H1 (cell line): ENCODE data around the gene PRR4. TPM values are rescaled to one million over a fixed set of nuclear protein-coding genes. Genes with fewer than 3 reads are reported as not detected.

Source experiments
- CTCF ChIA-PET: fragments of 300-600 bp; sonication (Branson Sonifier 250); formaldehyde crosslinking; loops from one replicate; lab custom pipeline; 2021; ENCODE audit not compliant: partially characterized antibody; lab: Charles Lee
- POLR2A ChIA-PET: fragments of 300-600 bp; sonication (Branson Sonifier 250); formaldehyde crosslinking; loops from one replicate; lab custom pipeline; 2021; ENCODE audit warnings: inconsistent platforms; ENCODE audit not compliant: partially characterized antibody; lab: Charles Lee
- DNase-seq, 2 experiments: peaks; one replicate each; pipeline versions ENCODE4 v3.0.0 to v3.0.0-alpha.2; 2010 to 2022; ENCODE audit warnings: low spot score in 2 of 2, low read depth in 1 of 2, mixed read lengths in 1 of 2
- FAIRE-seq: peaks from 2 replicates; lab custom pipeline; 2011; peaks lifted over from hg19 to GRCh38; lab: Jason Lieb, UNC
- H2AFZ ChIP-seq: 2 replicates; pipeline ENCODE4 v1.8.1; 2012; ENCODE audit warnings: low read length, inconsistent platforms
- H2AK5ac ChIP-seq: 2 replicates; pipeline ENCODE4 v1.6.1; 2013; ENCODE audit warnings: low read depth, low read length
- H2BK120ac ChIP-seq: replicated peaks from 2 replicates; pipeline ENCODE3; 2013; ENCODE audit warnings: low read depth, low read length, inconsistent platforms
- H2BK12ac ChIP-seq: 2 replicates; pipeline ENCODE4 v1.6.1; 2013; ENCODE audit warnings: low read depth, low read length
- H2BK15ac ChIP-seq: 2 replicates; pipeline ENCODE4 v1.6.1; 2013; ENCODE audit warnings: low read length
- H2BK20ac ChIP-seq: 2 replicates; pipeline ENCODE4 v1.6.1; 2013; ENCODE audit warnings: low read length
- H2BK5ac ChIP-seq: 2 replicates; pipeline ENCODE4 v1.6.1; 2013; ENCODE audit warnings: low read depth, low read length
- H3K14ac ChIP-seq: 2 replicates; pipeline ENCODE4 v1.6.1; 2013; ENCODE audit warnings: inconsistent platforms; ENCODE audit not compliant: insufficient read length
- H3K18ac ChIP-seq: 2 replicates; pipeline ENCODE4 v1.6.1; 2013; ENCODE audit warnings: low read length; ENCODE audit errors: extremely low read depth
- H3K23ac ChIP-seq: 2 replicates; pipeline ENCODE4 v1.6.1; 2013; ENCODE audit warnings: inconsistent platforms; ENCODE audit not compliant: insufficient read length
- H3K23me2 ChIP-seq: 2 replicates; pipeline ENCODE4 v1.6.1; 2013; ENCODE audit warnings: low read depth, low read length
- H3K27ac ChIP-seq: 2 replicates; pipeline ENCODE4 v1.6.1; 2011; ENCODE audit warnings: low read depth, low read length, inconsistent platforms
- H3K27me3 ChIP-seq, 4 experiments: replicated peaks in 1 of 4; 1 replicate in 1 of 4; 2 replicates in 3 of 4; pipeline versions ENCODE4 v1.6.1 to v1.8.1; 2011 to 2013; ENCODE audit warnings: low read length in 3 of 4, mild to moderate bottlenecking in 3 of 4, inconsistent platforms in 2 of 4, mixed read lengths in 2 of 4, moderate library complexity in 1 of 4; ENCODE audit not compliant: control insufficient read depth in 3 of 4, insufficient read depth in 3 of 4; ENCODE audit errors: extremely low read depth in 1 of 4
- H3K36me3 ChIP-seq, 4 experiments: 2 replicates each; pipeline versions ENCODE4 v1.6.1 to v1.8.1; 2011 to 2013; ENCODE audit warnings: mild to moderate bottlenecking in 4 of 4, low read length in 3 of 4, moderate library complexity in 2 of 4, control low read depth in 1 of 4, inconsistent platforms in 1 of 4; ENCODE audit not compliant: insufficient read depth in 4 of 4, control insufficient read depth in 2 of 4
- H3K4ac ChIP-seq: replicated peaks from 2 replicates; pipeline ENCODE3; 2013; ENCODE audit warnings: low read length, low read depth, mixed read lengths, inconsistent platforms; ENCODE audit not compliant: insufficient read length
- H3K4me1 ChIP-seq, 4 experiments: replicated peaks in 1 of 4; 1 replicate in 1 of 4; 2 replicates in 3 of 4; pipeline versions ENCODE4 v1.6.1 to v1.8.1; 2011 to 2013; ENCODE audit warnings: low read length in 3 of 4, inconsistent platforms in 2 of 4, mixed read lengths in 1 of 4; ENCODE audit not compliant: insufficient read depth in 4 of 4, control insufficient read depth in 3 of 4
- H3K4me2 ChIP-seq, 2 experiments: 2 replicates each; pipeline versions ENCODE4 v1.6.1 to v1.8.1; 2011 to 2013; ENCODE audit warnings: low read depth in 2 of 2, low read length in 2 of 2, control low read depth in 1 of 2, inconsistent platforms in 1 of 2, mild to moderate bottlenecking in 1 of 2; ENCODE audit not compliant: insufficient read depth in 1 of 2
- H3K4me3 ChIP-seq, 4 experiments: fragments of 200-600, 300-600 bp in 1 of 4; sonication (generic), shearing (Covaris generic), sonication (Bioruptor Twin) in 1 of 4; 2 replicates each; pipeline versions ENCODE4 v1.5.1 to v1.8.1; 2011 to 2016; ENCODE audit warnings: low read length in 4 of 4, low read depth in 3 of 4, control low read depth in 2 of 4, inconsistent platforms in 2 of 4, mild to moderate bottlenecking in 2 of 4, mixed read lengths in 1 of 4, moderate library complexity in 1 of 4; ENCODE audit not compliant: insufficient read depth in 2 of 4; ENCODE audit errors: extremely low read depth in 1 of 4
- H3K56ac ChIP-seq: replicated peaks from 2 replicates; pipeline ENCODE3; 2013; ENCODE audit warnings: low read depth, mild to moderate bottlenecking, mixed read lengths, low read length, inconsistent platforms; ENCODE audit not compliant: insufficient read length
- H3K79me1 ChIP-seq: 2 replicates; pipeline ENCODE4 v1.6.1; 2013; ENCODE audit warnings: low read depth, low read length, control low read depth
- H3K79me2 ChIP-seq, 2 experiments: 2 replicates each; pipeline versions ENCODE4 v1.6.1 to v1.8.1; 2012 to 2013; ENCODE audit warnings: low read length in 2 of 2, mild to moderate bottlenecking in 2 of 2, inconsistent platforms in 1 of 2; ENCODE audit not compliant: insufficient read depth in 2 of 2, control insufficient read depth in 1 of 2
- H3K9ac ChIP-seq, 4 experiments: replicated peaks in 1 of 4; 1 replicate in 1 of 4; 2 replicates in 3 of 4; pipeline versions ENCODE4 v1.6.1 to v1.8.1; 2011 to 2013; ENCODE audit warnings: low read depth in 3 of 4, low read length in 3 of 4, control low read depth in 2 of 4, mild to moderate bottlenecking in 2 of 4, moderate library complexity in 2 of 4, inconsistent platforms in 1 of 4; ENCODE audit errors: extremely low read depth in 1 of 4
- H3K9me3 ChIP-seq, 2 experiments: 2 replicates each; pipeline versions ENCODE4 v1.6.1 to v1.8.1; 2012 to 2013; ENCODE audit warnings: mild to moderate bottlenecking in 2 of 2, moderate library complexity in 2 of 2, control low read depth in 1 of 2, inconsistent platforms in 1 of 2, low read depth in 1 of 2, low read length in 1 of 2, mixed read lengths in 1 of 2; ENCODE audit not compliant: insufficient read depth in 2 of 2
- H4K20me1 ChIP-seq, 2 experiments: replicated peaks in 1 of 2; 2 replicates each; pipeline versions ENCODE3 to v1.8.1; 2011 to 2013; ENCODE audit warnings: inconsistent platforms in 2 of 2, low read length in 2 of 2, mild to moderate bottlenecking in 1 of 2; ENCODE audit not compliant: insufficient read depth in 2 of 2, control insufficient read depth in 1 of 2
- H4K5ac ChIP-seq: 2 replicates; pipeline ENCODE4 v1.6.1; 2013; ENCODE audit warnings: low read length, low read depth, mixed read lengths, inconsistent platforms; ENCODE audit not compliant: insufficient read length
- H4K8ac ChIP-seq: 2 replicates; pipeline ENCODE4 v1.8.0; 2013; ENCODE audit warnings: mild to moderate bottlenecking, moderate library complexity, low read length, inconsistent platforms; ENCODE audit not compliant: insufficient read depth; ENCODE audit errors: extremely low read depth
- H4K91ac ChIP-seq: replicated peaks from 2 replicates; pipeline ENCODE3; 2013; ENCODE audit warnings: low read length, mixed read lengths, inconsistent platforms; ENCODE audit not compliant: insufficient read length
- BCL11A ChIP-seq, 2 experiments: IDR thresholded peaks; one replicate each; pipeline ENCODE4 v1.6.1; 2011; ENCODE audit warnings: low read depth in 2 of 2, low read length in 2 of 2, mild to moderate bottlenecking in 2 of 2
- CTCF ChIP-seq, 3 experiments: IDR thresholded peaks; 1 replicate in 2 of 3; 2 replicates in 1 of 3; pipeline versions ENCODE4 v1.5.1 to v1.6.1; 2011; ENCODE audit warnings: low read length in 3 of 3, mild to moderate bottlenecking in 3 of 3, inconsistent platforms in 2 of 3, low read depth in 1 of 3, moderate library complexity in 1 of 3; ENCODE audit not compliant: insufficient read depth in 1 of 3; ENCODE audit errors: control extremely low read depth in 1 of 3
- EP300 ChIP-seq, 2 experiments: IDR thresholded peaks; 1 replicate in 1 of 2; 2 replicates in 1 of 2; pipeline ENCODE4 v1.6.1; 2011 to 2012; ENCODE audit warnings: low read depth in 2 of 2, low read length in 2 of 2, mild to moderate bottlenecking in 2 of 2, borderline replicate concordance in 1 of 2, inconsistent platforms in 1 of 2, moderate library complexity in 1 of 2
- FOSL1 ChIP-seq: IDR thresholded peaks from 2 replicates; pipeline ENCODE4 v1.6.1; 2011; ENCODE audit warnings: mild to moderate bottlenecking, low read depth, low read length, moderate library complexity; ENCODE audit not compliant: insufficient read depth
- JUN ChIP-seq: IDR thresholded peaks from 2 replicates; pipeline ENCODE4 v1.6.1; 2011; ENCODE audit warnings: low read depth, mild to moderate bottlenecking, improper control_type of control experiment, low read length
- KDM5A ChIP-seq: fragments of 200-600 bp; IDR thresholded peaks from 2 replicates; pipeline ENCODE4 v1.7.1; 2012; ENCODE audit warnings: mild to moderate bottlenecking, low read length, inconsistent platforms, mixed read lengths
- RFX5 ChIP-seq: IDR thresholded peaks from 2 replicates; pipeline ENCODE4 v1.6.1; 2011; ENCODE audit warnings: low read depth, low read length, improper control_type of control experiment, borderline replicate concordance
- RXRA ChIP-seq: IDR thresholded peaks from 2 replicates; pipeline ENCODE4 v1.6.1; 2011; ENCODE audit warnings: low read depth, mild to moderate bottlenecking, low read length, moderate library complexity; ENCODE audit not compliant: insufficient read depth
- SIRT6 ChIP-seq: IDR thresholded peaks from one replicate; pipeline ENCODE4 v1.7.1; 2012; ENCODE audit warnings: low read length, inconsistent platforms
- TCF12 ChIP-seq: IDR thresholded peaks from 2 replicates; pipeline ENCODE4 v1.6.1; 2011; ENCODE audit warnings: low read depth, mild to moderate bottlenecking, low read length
- YY1 ChIP-seq: IDR thresholded peaks from 2 replicates; pipeline ENCODE4 v1.6.1; 2011; ENCODE audit warnings: low read depth, mild to moderate bottlenecking, low read length
- WGBS, 2 experiments: shearing (Covaris generic) in 1 of 2; methylation state at CpG; one replicate each; pipeline versions ENCODE4 v1.1.6 to v1.1.7; 2013 to 2015; ENCODE audit warnings: low lambda C conversion rate in 2 of 2, mixed read lengths in 2 of 2, inconsistent platforms in 1 of 2, low coverage in 1 of 2, missing lambda C conversion rate in 1 of 2; ENCODE audit not compliant: insufficient replicate concordance in 2 of 2, insufficient coverage in 1 of 2, insufficient read length in 1 of 2; ENCODE audit errors: extremely low coverage in 1 of 2, missing lambda C conversion rate in 1 of 2; 5-methylcytosine and 5-hydroxymethylcytosine counted together
- polyA plus RNA-seq, 7 experiments: library from polyadenylated mRNA; depleted of rRNA in 3 of 7; stranded (reverse) in 5 of 7; unstranded in 2 of 7; fragments of >200 nt in 5 of 7; fragments of 200-250 nt in 2 of 7; gene quantifications; 1 replicate in 5 of 7; 2 replicates in 1 of 7; 4 replicates in 1 of 7; pipeline versions ENCODE4 v1.2.1 to v1.2.3, GENCODE V29; 2011 to 2013; ENCODE audit warnings: missing spikeins in 2 of 7, mixed read lengths in 2 of 7
- total RNA-seq: library from RNA; stranded (reverse); fragmentation: NEBNext Ultra II Directional; extraction: Animal tissue kit (Norgen Biotek cat#: 25700); gene quantifications from 2 replicates; pipeline ENCODE4 v1.2.1, GENCODE V29; 2021

Gene PRR4
- total and polyA plus RNA-seq, 2 of the 8 experiments (the other 6 are each of a cell fraction or from before 2014, with no cell fraction given), result 11.2 TPM; not detected in 1

DNA sequence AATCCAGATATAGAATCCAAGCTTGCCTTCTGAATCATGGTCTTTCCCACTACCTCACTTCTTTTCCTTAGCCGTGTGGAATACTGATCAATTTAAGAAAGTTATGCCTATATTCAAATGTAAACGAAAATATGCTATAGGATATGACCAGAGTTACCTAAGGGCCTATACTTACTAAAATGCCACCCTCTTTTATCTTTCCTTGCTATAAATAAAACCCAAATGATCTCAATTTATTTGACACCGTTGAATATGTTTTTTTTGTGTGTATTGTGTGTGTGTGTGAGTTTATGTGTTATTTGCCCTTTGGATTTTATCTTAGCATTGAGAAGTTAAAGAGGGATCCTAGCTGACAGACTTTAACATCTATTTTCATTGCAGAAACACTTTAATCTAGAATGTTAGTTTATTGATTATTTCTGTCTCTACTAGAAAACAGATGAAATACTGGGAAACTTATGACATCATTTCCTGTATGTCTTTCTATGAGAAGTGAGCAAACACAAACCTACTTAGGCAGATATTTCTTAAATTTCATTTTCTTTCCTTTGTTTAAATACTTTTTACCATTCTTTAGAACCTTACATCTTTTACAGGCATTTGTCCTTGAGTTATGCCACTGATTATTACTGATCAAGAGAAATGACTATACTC is 37.3 kb downstream of the PRR4 start:
- Histone ChIP-seq H4K20me1 (no peaks in the 10 kb centered on the region), H2BK15ac (no peak overlapping the region), H3K9me3 (no peaks in the 10 kb centered on the region), H3K79me2 (no peaks in the 10 kb centered on the region), H4K8ac (no peak overlapping the region), H4K5ac (no peak overlapping the region), H2BK5ac (no peak overlapping the region), H3K4me2 (no peak overlapping the region), H3K79me1 (no peaks in the 10 kb centered on the region), H3K56ac (no peak overlapping the region), H2BK20ac (no peak overlapping the region), H3K23me2 (no peaks in the 10 kb centered on the region), H3K27me3 (peaks cover 0 to 1% (median 0%) of the 10 kb centered on the region in 4 experiments; a peak in 1 of 7 replicates), H2AK5ac (no peak overlapping the region), H2BK120ac (no peak overlapping the region), H3K4me3 (no peak overlapping the region), H3K4me1 (no peaks in the 10 kb centered on the region), H3K9ac (no peak overlapping the region), H3K4ac (no peak overlapping the region), H3K23ac (no peak overlapping the region), H4K91ac (no peak overlapping the region), H3K14ac (no peak overlapping the region), H3K36me3 (no peaks in the 10 kb centered on the region), H3K18ac (no peak overlapping the region), H2BK12ac (no peak overlapping the region), H2AFZ (no peak overlapping the region), H3K27ac (no peak overlapping the region)
- 89% methylated on average over 3 of the region's 3 CpGs; no CpG with 5 or more reads in 1 of the 2 experiments for WGBS, 2 experiments
- FAIRE-seq (no peak), DNase-seq (no peak)
- CTCF ChIA-PET, result interaction anchor here (0.6 to 1.0 kb wide), 2 partner anchors 10 to 41 kb away, joined by 3 read pairs; no protein-coding TSS in a partner anchor
- POLR2A ChIA-PET, result interaction anchor here (0.9 kb wide), 1 partner anchor 359 kb away, joined by 3 read pairs; no protein-coding TSS in a partner anchor
- TF ChIP-seq YY1 (no peak), TCF12 (no peak), SIRT6 (no peak), FOSL1 (no peak), RXRA (no peak), EP300 (IDR thresholded peaks at IDR 0.05; ENCODE audit: borderline replicate concordance in 1 of 2, low read depth in 2 of 2, low read length in 2 of 2) (no peak), JUN (no peak), KDM5A (no peak), CTCF (IDR thresholded peaks at IDR 0.05; ENCODE audit: control extremely low read depth in 1 of 3, insufficient read depth in 1 of 3, low read depth in 1 of 3, low read length in 3 of 3) (no peak), BCL11A (IDR thresholded peaks at IDR 0.05; ENCODE audit: low read depth in 2 of 2, low read length in 2 of 2) (no peak), RFX5 (no peak)
